Endometrium (tissue), 2 donors: ENCODE data around the gene GMFB.
"Not testable (repeated sequence)": the region's sequence is repeated elsewhere in the genome, so short reads cannot be mapped to it uniquely, and the experiment has no call there.

Experiments
- FAIRE-seq: peaks from 2 replicates; lab custom pipeline; 2012; peaks lifted over from hg19 to GRCh38; lab: Jason Lieb, UNC
- donor health status: control.
- donor health status: control.

GMFB gene

DNA sequence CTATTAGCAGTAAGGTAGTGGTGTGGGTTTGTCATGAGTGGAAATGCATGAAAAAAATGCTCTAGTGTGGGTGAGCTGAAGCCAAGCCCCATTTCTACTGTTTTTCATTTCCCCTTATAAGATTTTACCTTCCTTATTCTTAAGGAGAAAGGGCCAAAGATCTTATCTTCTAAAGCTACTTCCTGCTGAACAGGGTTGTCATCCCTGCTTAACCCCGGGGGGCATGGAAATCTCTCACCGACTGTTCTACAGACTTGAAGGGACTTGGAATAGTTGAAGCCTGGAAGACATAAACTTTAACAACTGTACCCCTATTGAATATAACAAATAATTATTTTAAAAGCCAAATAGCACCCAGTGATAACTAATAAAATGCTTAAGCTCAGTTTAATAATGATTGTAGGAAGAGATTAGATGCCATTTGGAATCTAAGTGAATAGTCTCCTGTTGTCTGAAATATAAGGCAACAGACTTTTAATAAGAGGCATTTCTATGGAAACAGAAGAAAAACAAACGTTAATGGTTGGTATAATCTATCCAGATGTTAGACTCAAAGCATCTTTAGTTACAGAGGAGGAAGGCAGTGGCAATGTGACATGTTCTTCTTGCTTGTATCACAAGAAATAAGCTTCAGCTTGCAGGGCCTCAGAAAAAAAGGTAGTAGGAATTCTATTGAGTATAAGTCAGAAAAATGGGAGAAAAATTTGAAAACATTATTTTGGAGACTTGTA, 1.8 kb upstream of the GMFB start:
- no peak for FAIRE-seq

DNA sequence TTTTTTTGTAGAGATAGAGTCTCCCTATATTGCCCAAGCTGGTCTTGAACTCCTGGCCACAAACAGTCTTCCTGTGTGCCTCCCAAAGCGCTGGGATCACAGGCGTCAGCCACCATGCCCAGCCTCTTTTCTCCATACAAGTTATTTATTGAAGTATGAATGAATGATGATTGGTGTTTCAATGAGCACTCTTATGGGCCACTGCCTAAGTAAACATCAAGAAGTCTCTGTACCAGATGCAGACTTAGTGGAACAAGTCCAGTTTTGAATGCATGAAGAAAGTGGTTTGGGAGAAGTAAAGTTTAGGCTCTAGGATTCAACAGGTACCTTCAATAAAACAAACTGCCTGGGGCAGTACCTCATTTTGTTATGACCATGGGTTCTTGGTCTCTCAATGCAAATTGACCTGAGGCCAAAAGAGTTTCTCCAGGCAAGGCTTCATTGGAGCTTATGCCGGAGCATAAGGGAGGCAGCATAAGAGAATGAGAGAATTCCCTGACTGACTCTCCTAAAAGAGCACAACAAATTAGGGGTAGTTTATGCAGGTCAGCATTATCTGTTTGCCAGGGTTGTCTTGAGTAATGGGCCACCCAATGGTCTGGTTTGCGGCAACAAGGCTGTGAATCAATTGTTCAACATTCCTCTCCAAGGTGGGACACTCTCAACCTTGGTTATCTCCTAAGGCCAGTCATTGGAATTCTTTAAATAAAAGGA, 1.1 kb upstream of the GMFB start:
- no peak for FAIRE-seq

DNA sequence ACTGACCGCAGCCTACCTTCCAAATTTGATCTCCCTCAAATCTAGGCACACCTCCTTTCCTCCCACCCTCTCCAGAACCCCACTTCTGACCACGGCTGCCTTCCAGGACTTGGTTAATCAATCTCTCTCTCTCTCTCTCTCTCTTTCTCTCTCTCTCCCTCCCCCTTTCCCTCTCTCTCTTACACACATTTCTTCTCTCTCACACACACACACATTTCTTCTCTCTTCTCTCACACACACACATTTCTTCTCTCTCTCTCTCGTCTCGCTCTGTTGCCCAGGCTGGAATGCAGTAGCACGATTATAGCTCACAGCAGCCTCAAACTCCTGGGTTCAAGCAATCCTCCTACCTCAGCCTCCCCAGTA, 521 bp upstream of the GMFB start:
- FAIRE-seq = no peak

DNA sequence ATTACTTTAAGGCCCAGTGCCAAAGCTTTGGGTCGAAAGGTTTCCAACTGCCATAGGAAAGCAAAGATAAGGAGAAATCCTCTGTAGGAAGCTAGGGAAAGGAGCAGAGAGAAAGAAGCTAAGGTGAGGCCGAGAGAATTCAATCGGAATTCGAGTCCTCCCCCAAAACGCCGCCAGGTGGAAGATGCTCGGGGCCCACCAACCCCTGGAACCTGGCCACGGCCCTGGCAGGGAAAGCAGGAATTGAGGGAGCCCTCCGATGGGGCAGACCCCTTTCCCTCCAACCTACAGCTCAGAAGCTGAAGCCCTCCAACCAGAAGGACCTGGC, 498 bp downstream of the GMFB start:
- no peak for FAIRE-seq

DNA sequence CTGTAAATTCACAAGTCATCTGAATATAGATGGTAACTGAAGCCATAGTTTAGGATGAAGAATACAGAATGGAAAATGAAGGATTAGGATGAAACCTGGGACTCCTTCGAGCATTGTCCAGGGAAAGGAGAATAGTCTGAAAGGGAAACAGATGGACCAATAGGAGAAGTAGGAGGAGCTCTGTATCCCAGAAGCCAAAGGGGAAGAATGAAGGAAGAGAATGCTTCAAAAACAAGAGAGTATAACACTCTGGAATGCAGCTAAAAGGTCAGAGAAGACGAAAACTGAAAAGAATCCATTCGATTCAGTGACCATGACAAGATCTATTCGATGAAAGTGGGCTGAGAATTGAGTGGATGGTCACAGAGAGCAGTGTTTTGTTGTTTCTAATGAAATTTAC, 1.0 kb downstream of the GMFB start:
- FAIRE-seq = no peak

DNA sequence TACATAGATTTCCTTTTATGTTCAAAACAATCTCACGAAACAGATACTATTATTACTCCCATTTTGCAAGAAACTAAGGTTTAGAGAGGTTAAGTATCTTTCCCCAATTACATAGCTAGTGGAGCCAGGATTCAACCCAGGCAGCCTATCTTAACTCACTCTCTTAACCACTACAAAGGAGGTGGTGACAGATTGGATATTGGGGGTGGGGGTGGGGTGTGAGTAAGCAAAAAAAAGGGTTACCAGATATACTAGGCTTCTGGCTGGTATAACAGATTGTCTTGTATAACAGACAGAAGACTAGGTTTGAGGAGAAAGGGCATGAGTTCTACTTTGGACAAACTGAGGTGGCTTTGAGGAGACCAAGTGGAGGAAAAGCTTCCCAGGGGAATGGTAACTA, 2.1 kb downstream of the GMFB start:
- no peak for FAIRE-seq

DNA sequence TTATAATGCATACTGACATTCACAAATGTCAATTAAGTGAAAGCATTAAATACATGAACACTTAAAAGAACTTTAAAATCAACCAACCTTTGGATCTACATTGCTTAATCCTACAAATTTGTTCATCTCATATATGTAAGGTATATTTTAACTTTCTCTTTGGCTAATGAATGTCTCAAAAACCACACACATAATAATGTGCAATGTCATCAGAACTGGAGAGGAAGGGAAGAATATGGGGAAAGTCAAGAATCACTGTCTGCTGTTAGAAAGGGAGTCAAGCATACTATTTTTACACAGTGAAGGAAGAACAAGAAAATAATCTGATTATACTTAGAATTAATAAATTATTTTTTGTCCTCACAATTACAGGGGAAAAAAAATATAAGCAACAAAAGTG, 4.9 kb downstream of the GMFB start:
- FAIRE-seq = no peak

DNA sequence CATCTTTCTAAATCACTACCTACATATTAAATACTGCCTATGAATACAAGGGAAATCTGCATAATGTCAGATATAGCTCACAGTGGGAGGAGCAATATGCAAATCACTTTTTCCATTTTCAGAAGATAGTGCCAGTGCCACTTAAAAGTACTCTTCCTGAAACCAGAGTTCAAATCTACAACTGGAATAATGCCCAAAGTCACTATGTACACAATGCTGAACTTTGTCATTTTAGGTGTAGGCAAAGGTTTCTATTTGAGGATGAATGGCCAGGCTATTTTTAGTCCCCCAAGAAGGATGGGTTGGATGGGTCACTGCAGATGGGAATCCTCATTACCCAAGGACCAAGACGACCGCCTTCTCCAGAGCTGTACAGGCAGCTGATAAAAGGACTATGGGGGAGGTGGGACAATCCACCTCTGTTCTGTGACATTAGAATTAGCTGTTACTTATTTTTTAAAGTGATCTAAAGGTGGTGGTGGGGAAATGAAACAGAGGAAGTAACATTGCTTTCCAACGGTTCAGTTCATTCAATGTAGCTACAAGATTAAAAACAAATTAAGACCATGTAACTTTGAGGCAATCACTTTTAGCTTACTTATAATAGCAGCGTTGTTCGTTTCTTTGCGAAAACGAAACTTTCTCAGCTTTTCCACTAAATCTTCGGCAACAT, 5.6 kb downstream of the GMFB start:
- FAIRE-seq = no peak

DNA sequence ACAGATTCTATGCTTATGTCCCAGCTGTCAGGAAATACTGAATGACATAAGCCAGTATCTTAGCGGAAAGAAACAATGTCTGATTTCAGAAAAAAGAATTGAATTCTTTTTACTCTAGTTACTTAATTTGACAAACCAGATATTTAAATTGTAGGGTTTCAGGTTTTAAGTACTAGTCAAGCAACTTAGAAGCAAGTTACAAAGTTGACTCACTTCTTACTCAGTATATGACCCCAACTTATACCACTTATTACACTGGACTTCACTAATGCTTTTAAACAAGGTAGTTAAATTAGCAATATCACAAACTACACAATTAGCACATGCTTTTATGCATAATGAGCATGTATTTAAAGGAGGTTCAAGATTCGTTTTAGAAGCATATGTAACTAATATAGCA, 7.1 kb downstream of the GMFB start:
- no peak for FAIRE-seq

DNA sequence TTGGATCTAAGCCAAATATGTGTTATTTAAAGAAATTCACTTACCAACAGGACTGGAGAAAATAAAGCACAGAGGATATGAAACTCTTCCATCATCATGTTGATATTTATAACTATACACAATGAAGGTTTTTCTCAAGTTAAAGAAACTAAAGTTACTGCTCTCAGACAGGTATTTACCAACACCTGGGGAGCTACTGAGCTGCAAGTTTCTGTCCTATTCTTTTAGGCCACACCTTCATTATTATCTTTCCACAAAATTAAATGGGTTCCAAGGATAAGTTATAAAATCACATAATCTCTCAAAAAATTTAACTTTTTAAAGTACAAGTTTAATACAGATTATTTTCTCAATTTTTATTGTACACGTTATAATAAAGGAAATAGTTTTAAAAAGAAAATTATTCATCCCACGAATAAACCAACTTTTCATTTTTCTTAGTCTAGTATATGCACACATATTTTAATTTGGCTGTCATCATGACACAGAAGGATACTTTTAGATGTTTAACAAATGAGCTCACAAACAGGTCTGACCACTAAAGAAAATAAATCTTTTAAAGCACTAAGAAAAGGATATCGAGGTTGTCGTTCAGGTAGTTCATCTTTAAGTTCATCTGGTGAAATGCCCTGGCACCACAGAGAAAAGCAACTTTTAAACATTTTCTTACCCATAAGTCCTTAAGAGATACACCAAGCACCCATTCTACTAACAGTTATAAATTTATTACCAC, 7.8 kb downstream of the GMFB start:
- peak; percentile 70 for FAIRE-seq

DNA sequence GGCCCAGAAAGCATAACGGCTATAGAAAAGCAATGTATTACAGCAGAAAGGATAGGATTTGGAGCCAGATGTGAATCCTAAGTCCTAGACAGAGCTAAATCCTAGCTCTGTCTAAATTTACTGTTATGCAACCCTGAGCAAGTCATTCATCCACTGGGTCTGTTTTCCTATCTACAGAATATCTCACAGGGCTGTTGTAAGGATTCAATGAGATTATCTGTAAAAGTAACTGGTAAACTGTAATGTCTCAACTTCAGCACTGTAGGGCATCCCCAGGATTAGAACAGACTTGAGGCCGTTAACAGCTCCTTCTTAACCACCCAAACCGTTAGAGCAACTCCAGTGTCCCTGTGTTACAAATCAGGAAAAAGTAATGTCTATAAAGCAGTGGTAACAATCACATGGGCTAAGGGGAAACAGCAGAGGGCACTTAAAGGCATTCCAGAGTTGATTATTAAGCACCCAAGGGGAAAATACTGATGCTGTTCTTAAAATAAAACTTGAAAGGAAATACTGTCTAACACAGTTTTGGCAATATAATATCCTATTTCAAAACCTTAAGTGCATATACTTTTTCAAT, 10.1 kb downstream of the GMFB start:
- FAIRE-seq = no peak

DNA sequence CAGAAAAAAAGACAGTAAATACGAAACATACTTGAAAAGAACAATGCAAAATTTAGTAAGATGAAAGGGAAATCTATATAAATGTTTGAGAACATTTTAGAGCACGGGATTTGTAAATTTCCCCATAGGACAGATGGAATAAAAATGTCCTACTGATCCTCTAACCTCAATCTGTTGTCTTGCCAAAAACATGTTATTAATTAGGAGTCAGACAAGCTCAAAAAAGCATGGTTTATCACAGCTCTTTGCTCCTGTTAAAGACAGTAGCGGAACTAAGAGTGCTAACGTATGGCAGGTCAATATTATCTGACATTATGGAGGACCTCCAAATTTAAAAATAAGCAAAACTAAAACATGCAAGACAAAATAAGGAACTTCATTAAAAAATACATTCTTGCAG, 12.9 kb downstream of the GMFB start:
- no peak for FAIRE-seq

DNA sequence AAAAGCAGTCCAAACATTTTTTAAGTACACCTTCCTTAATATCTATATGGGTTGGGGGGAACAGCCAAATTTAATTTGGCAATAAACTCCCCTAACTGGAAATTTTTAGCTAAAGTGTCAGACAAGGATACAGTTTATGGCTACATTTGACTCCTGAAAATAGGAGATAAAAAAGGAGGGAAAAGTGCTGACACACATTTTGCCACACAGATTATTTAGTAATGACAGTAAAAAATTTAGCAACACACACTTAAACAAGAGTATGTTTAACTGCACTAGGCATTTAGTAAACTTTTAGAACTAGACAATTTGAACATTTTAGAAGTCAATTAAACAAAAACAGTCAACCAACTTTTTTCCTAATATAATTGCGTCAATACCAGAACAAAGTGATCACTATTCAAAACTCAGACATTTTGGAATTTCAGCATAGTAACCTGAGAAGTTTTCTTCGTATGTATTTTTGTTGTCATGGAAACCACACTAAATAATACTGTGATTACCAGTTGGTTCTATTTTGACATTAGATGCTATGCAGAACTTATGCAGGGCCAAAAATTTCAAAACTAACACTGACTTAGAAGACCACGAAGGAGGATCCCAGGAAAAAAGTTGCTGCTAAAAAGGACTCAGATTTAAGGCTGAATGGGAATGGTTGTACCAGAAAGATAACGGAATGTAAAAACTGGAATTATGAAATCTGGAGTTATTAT, 13.4 kb downstream of the GMFB start:
- no peak for FAIRE-seq

DNA sequence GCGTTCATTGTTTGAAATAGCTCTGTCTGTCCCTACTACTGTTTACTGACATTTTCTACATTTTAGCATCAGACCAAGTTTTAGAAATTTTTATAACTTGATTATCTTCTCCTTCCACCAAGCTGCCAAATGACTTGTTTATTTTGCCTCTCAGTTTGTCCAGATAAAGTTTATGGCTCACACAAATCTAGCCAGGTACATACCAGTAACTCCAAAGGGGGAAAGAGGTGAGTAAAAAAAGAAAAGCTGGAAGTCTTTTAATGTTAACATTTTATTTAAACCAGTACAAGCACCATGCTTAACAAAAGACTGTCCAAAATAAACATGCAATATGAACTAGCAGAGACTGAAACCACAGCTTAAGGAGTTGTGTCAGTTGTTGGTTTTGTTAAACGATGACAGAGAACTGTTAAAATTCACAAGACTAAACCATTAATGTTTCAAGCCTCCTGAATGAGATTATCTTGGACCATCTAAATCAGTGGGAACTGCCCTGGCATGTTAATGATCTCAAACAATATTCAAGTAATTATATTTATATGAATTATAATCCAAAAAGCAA, 14.5 kb downstream of the GMFB start:
- no peak for FAIRE-seq

DNA sequence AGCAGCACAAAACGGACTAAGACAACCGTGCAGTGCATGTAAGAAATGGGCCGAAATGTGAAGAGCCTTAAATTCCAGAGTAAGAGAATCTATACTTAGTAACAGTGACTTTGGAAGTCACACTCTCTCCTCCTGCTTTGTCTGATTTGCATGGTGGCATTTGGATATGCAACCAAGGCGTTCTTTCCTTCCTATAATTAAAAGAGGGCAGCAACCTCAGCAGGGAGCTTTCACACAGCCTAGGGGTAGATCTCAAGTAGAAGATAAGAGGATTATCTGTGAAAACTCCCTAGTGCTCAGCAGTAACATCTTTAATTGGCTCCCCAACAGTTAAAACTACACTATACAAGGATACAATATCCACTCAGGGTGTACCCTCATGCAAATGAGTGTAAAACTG, 16.5 kb downstream of the GMFB start:
- FAIRE-seq = no peak

DNA sequence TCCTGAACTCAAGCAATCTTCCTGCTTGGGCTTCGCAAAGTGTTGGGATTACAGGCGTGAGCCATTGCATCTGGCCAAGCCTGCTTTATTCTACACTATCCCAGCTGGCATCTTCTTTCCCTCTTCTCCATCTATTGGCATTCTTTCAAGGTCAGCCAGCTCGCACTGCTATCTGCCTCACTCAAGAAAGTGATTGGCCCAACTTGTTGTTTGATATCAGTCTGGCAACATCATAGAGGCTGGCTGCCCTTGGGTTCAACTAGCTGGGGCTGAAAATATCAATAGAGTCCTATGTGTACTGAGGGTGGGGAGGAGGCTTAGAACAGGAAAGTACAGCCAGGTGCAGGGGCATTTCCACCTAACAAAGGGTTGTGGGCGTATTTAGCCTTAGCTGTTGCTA, 17.1 kb downstream of the GMFB start:
- no peak for FAIRE-seq

DNA sequence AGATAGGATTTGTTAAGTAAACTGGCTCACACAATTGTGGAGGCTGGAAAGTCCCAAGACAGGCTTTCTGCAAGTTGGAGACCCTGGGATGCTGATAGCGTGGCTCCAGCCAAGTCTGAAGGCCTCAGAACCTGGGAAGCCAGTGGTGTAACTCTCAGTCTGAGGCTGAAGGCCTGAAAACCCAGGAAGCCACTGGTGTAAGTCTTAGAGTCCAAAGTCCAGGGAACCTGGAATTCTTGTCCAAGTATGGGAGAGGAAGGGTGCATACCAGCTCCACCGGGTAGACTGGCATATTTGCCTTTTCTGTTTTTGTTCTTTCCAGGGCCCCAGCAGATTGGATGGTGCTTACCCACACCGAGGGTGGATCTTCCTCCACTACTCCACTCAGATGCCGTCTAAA, 18.1 kb downstream of the GMFB start:
- FAIRE-seq = no peak

DNA sequence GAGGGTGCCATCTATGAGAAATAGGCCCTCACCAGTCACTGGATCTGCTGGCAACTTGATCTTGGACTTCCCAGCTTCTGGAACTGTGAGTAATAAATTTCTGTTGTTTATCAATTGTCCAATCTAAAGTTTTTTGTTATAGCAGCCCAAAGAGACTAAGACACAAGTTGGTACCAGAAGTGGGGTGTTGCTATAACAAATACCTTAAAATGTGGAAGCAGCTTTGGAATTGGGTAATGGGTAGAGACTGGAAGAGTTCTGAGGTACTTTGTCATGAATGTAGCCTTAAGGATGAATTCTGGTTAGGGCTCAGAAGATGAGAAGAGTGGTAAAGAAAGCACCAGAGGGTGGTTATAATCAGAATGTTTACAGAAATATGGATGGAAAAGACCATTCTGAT, 21.5 kb downstream of the GMFB start:
- no peak for FAIRE-seq

DNA sequence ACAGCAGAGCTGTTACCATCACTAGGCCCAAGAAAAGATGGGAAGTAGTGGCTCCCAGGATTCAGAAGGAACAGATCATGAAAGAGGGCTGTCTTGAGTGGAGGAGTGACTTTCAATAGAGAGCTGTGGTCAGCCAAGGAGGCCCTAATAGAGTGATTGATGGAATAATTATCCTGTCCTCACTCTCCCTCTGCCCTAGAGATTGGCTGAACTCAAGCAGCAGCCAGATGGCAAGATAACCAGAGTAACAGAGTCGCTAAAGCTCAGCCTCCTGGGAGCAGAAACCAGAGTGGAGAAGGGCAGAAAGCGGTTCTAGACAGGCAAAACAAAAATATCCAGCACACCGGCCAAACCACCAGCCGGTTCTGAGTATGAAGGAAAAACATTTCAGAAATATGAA, 23.1 kb downstream of the GMFB start:
- FAIRE-seq = no peak

DNA sequence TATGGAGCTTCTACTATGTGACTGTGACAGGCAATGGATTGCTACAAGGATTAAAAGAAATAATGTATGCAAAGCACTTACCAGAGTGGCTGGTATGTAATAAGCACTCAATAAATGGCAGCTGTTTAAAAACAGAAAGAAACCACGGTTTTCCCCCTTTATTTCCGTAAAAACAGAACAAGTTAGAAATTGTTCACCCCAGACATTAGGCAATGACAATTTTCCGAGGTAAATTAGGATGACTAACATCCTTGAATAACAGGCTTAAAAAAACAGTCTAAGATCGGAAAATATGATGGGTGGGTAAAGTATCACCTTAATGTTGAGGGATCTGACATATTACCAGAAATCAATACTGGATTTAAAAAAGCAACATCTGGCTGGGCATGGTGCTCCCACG, 26.7 kb downstream of the GMFB start:
- no peak for FAIRE-seq

DNA sequence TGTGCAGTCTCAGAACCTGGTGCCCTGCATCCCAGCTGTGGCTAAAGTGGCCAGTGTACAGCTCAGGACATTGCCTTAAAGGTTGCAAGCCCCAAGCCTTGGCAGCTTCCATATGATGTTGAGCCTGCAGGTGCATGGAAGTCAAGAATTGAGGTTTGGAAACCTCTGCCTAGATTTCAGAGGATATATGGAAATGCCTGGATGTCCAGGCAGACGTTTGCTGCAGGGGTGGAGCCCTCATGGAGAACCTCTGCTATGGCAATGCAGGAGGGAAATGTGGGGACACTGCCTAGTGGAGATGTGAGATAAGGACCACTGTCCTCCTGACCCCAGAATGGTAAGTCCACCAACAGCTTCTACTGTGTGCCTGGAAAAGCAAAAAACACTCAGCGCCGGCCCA, 29.7 kb downstream of the GMFB start:
- FAIRE-seq = no peak

DNA sequence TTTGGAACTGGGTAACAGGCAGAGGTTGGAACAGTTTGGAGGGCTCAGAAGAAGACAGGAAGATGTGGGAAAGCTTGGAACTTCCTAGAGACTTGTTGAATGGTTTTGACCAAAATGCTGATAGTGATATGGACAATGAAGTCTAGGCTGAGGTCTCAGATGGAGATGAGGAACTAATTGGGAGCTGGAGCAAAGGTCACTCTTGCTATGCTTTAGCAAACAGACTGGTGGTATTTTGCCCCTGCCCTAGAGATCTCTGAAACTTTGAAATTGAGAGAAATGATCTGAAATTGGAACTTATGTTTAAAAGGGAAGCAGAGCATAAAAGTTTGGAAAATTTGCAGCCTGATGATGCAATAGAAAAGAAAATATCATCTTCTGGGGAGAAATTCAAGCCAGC, 30.2 kb downstream of the GMFB start:
- FAIRE-seq = not testable (repeated sequence)
